ENCODE data around the gene SYVN1.
A peak's percentile ranks its signal among the peaks of the same experiment; 100 is the strongest.

Gene SYVN1

DNA sequence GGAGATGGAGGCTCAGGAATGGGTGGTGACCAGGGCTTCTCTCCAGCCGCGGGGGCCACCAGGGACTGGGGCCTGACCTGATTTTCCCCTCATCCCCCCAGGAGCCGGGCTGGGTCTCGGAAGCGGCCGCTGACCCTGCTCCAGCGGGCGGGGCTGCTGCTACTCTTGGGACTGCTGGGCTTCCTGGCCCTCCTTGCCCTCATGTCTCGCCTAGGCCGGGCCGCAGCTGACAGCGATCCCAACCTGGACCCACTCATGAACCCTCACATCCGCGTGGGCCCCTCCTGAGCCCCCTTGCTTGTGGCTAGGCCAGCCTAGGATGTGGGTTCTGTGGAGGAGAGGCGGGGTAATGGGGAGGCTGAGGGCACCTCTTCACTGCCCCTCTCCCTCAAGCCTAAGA, 46.5 kb downstream of the SYVN1 start:
- DNase-seq (ENCODE audit: low read depth, low spot score), result no peak

DNA sequence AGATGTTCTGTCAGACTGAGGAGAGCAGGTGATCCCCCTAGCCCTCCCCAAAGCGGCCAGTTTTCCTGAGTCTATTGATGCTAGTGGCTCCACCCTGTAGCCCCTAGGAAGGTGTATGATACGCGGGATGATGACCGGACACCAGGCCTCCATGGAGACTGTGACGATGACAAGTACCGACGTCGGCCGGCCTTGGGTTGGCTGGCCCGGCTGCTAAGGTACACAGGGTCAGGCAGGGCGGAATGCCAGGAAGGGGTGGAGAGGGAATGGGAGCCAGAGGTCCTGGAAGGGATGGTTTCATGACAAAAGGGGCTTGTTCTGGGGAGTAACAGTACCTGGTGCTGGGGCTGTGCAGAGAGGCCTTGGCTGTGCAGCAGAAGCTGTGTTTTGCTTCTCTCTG, 47.1 kb downstream of the SYVN1 start:
- no peak for DNase-seq (ENCODE audit: low read depth, low spot score)

DNA sequence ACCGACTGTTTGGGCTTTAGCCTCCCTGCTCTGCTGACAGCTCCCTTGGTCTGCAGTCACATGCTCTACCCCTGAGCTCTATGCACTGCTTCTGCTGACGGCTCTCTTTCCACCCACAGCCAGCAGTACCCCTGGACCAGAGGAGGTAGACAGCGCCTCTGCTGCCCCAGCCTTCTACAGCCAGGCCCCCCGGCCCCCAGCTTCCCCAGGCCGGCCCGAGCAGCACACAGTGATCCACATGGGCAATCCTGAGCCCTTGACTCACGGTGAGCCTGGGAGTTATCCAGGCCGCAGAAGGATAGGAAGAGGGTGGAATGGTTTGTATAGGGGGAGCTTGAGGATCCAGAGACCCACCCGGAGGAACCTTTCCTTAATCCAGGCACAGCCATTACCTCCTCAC, 47.5 kb downstream of the SYVN1 start:
- no peak for DNase-seq (ENCODE audit: low read depth, low spot score)

DNA sequence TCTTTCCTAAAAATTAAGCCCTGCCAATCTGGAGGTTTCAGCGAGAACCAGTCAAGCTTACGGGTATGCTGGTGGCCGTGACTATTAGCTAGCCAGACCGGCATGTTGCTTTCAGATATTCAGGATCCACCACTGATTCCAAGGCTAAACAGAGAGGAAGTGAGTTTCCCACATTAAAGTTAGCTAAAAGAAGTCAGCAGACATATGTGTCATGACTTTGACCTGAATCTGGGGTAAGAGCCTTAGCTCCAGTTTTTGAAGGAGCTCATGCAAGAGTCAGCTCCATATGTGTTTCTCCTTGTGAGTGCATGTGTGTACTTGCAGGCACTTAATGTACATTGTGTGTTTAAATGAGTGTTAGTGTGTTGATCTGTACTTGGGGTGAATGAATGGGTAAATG, 48.9 kb downstream of the SYVN1 start:
- no peak for DNase-seq (ENCODE audit: low read depth, low spot score)

DNA sequence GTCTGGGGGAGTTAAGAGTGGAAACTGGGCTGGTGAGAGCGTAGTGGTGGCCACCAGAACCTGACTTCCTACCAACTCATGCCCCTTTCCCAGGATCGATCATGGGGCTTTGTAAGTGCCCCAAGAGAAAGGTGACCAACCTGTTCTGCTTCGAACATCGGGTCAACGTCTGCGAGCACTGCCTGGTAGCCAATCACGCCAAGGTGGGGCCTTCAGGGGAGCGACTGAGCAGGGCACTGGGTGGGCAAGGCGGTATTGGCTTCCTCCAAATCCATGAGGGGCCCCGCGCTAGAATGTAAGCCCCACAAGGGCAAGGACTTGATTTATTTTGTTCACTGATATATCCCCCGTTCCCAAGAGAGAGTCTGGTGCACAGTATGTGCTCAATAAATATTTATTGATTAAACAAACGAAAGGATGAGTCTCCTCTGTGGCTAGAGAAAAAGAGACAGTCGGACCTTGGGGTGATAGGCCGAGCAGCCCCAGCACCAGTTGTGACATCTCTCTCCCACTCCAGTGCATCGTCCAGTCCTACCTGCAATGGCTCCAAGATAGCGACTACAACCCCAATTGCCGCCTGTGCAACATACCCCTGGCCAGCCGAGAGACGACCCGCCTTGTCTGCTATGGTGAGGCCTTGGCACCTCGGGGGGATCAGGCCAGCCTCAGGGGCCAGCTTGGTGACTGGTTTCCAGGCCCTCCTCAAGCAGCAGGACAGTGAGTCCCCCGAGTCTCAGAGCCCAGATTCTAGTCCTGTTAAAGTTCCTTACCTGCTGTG, 49.5 kb downstream of the SYVN1 start:
- no peak for DNase-seq (ENCODE audit: low read depth, low spot score)

DNA sequence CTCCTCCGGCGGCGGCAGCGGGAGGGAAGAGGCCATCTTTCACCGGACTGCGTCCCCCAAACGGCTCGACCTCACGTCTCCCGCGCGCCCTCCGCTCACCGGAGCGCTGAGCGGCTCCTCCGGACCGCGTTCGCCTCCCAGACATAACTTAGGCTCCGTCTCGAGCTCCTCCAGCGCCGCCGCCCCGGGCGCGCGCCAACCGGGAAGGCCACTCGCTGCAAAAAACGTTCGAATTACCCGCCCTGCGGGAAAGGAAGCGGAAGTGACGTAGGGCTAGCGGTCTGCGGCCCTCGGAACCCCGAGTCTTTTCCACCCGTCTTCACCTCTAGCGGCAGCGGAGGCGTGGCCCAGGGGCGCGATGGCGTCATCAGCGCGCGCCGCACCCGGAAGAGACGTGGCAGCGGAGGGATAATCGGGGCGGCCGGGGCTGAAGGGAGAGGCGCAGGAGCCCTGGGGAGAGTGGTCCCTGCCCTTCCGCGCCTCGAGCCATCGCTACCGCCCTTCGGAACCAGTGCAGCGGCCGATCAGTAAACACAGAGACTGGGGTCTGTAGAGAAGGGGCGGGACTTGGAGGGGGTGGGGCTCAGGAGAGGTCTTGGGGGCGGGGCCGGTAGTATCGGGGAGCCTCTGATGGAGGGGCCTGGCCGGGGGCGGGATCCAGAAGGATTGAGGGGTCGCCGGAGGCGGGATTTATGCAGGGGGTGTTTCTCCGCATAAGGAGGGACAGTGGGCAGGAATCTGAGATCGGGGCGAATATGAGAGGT, 50.3 kb downstream of the SYVN1 start, which contains the start of the genes CDCA5 and ZFPL1:
Gene CDCA5 (minus strand): TSS at position 207 of the 764 bp plus-strand sequence. CDS start 62 bp downstream, at position 145.
Gene ZFPL1 (plus strand): TSS at position 389 of the 764 bp plus-strand sequence. CDS start 477 bp downstream, outside the sequence.
- peak; percentile 94 for DNase-seq (ENCODE audit: low read depth, low spot score)

DNA sequence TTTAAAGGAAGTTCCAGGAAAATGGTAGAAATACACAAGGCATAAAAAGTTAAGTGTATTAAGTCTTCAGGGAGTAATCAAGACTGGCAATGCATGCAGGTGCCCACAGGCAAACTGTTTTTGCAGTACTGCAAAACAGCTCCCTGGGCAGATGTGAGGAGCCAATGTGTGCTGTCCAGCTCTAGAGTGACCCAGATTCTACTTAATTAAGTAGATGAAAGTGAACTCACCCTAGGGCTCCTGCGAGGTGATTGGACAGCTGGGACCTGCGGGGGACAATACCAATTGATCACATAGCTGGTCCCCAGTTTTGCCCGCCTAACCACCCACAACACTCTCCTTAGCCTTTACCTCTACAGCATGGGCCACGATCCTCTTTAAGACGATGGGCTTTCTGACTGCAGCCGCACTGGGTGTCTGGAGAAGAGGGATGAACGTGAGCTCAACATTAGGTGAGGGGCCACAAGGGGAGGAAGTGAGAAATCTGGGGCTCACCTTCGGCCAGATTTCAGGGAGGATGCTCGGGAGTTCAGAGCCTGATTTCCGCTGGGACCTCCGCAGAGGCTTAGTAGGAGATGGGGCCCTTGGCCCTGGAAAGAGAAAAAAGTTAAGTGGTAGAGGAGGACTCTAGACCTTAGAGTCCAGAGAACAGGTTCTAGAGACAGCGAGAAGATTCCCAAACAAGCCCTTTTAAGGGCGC, 51.0 kb downstream of the SYVN1 start:
- DNase-seq (ENCODE audit: low read depth, low spot score), result no peak

DNA sequence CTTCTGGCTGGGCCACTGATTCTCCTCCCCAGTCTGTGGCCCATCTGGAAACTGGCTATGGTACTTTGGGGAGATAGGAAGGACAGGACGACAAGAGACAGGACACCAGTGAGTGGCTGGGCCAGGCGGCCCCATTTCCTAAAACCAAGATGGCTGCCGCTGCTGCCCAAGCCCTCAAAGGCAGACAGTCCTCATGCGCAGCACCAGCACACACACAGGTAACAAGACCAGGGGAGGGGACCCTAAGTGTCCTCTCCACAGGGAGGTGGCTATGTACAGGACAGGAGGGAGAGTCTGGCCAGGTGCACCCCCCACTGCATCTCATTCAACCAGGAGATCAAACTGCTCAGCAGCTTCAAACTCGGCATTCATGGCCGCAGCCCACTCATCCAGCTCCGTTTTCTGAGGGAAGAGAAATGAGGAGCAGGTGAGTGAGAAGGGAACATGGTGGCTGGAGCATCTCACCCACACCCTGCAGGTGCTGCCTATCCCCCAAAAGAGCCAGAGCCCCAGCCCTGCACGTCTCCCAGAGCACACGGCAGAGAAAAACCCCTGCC, 55.5 kb downstream of the SYVN1 start:
- no peak for DNase-seq (ENCODE audit: low read depth, low spot score)

DNA sequence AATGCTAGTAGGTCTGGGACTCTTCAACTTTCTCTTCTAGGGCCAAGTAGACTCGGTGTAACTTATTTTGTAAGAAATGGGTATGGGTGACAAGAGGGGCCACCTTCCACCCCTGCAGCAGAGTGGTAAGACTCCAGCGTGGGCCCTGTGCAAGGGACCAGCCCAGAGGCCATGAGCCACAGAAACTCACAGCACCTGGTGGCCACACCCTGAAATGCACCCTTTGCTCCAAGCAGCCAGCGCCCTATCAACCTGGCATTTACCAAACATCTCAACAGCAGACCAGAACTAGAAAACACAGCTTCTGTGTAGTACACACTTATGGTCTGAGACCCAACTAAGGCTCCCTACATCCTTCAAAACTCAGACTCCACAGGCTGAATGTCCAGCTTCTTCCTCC, 56.2 kb downstream of the SYVN1 start:
- DNase-seq (ENCODE audit: low read depth, low spot score), result peak; percentile 39

DNA sequence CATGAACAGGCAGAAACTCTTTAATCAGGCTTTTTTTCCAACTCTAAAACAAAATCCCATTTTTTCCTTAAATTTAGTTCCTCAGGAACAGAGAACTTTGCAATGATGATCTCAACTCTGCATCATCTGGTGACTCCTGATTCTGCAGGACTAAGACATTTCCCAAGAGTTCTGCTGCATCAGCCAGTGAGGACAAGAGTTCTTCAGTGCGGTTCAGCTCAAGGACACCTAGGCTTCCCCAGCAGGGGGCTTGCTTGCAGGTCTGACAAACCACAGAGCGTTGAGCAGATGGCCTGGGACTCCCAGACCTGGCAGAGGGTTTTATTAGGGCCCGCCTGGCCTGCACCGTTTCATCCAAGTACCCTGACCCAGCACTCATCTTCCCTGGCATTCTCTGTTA, 56.9 kb downstream of the SYVN1 start:
- no peak for DNase-seq (ENCODE audit: low read depth, low spot score)

Data from activated CD4-positive, CD25-positive, alpha-beta regulatory T cell treated with anti-CD3 and anti-CD28 coated beads, Interleukin-2, amount 50 U/mL, for 16 hours (primary cell).